Neural cell (in vitro differentiated cells): ENCODE data around the gene CNTD1. TPM values are rescaled to one million over a fixed set of nuclear protein-coding genes. Genes with fewer than 3 reads are reported as not detected.

Source experiments
- H2AFZ ChIP-seq: fragments of 200-600, 300-800 bp; sonication (generic), shearing (Covaris generic); 2 replicates; pipeline ENCODE4 v1.6.0; 2014; ENCODE audit warnings: low read depth, mild to moderate bottlenecking, antibody characterized with exemption, low read length, moderate library complexity
- H3F3A ChIP-seq: fragments of 200-600 bp; shearing (Covaris generic); 2 replicates; pipeline ENCODE4 v1.6.1; 2016; ENCODE audit warnings: mild to moderate bottlenecking, moderate library complexity, mixed read lengths, antibody characterized with exemption, low read length; ENCODE audit not compliant: insufficient read depth, poor library complexity, severe bottlenecking
- H3K27ac ChIP-seq: fragments of 200-600, 300-800 bp; sonication (generic), shearing (Covaris generic); 2 replicates; pipeline ENCODE4 v1.5.1; 2014; ENCODE audit warnings: mild to moderate bottlenecking, low read length, moderate library complexity
- H3K27me3 ChIP-seq: fragments of 300-800, 200-600 bp; sonication (generic), shearing (Covaris generic); 2 replicates; pipeline ENCODE4 v1.6.0; 2014; ENCODE audit warnings: mild to moderate bottlenecking, low read depth, low read length, moderate library complexity; ENCODE audit not compliant: insufficient read depth
- H3K36me3 ChIP-seq: fragments of 300-800, 200-600 bp; sonication (generic), shearing (Covaris generic); 2 replicates; pipeline ENCODE4 v1.5.1; 2014; ENCODE audit warnings: mild to moderate bottlenecking, antibody characterized with exemption, low read length, moderate library complexity; ENCODE audit not compliant: insufficient read depth
- H3K4me2 ChIP-seq: fragments of 300-800, 200-600 bp; sonication (generic), shearing (Covaris generic); 2 replicates; pipeline ENCODE4 v1.6.0; 2014; ENCODE audit warnings: mild to moderate bottlenecking, low read length
- H3K4me3 ChIP-seq: fragments of 300-800, 200-600 bp; sonication (generic), shearing (Covaris generic); 2 replicates; pipeline ENCODE4 v1.5.1; 2014; ENCODE audit warnings: mild to moderate bottlenecking, low read length, moderate library complexity
- H3K79me2 ChIP-seq: fragments of 200-600 bp; shearing (Covaris generic); replicated peaks from 2 replicates; pipeline ENCODE4 v1.6.0; 2014; ENCODE audit warnings: mild to moderate bottlenecking, low read length, moderate library complexity; ENCODE audit not compliant: insufficient read depth
- H3K9ac ChIP-seq: fragments of 300-800, 200-600 bp; sonication (generic), shearing (Covaris generic); 2 replicates; pipeline ENCODE4 v1.6.1; 2016; ENCODE audit warnings: mild to moderate bottlenecking, low read length, mixed read lengths
- H3K9me2 ChIP-seq: fragments of 200-600 bp; shearing (Covaris generic); 2 replicates; pipeline ENCODE4 v1.6.1; 2016; ENCODE audit warnings: mild to moderate bottlenecking, low read length, mixed read lengths; ENCODE audit not compliant: insufficient read depth
- H3K9me3 ChIP-seq: fragments of 200-600, 300-800 bp; sonication (generic), shearing (Covaris generic); 2 replicates; pipeline ENCODE4 v1.6.1; 2016; ENCODE audit warnings: mild to moderate bottlenecking, mixed run types, low read length, moderate library complexity, mixed read lengths
- H4K20me1 ChIP-seq: fragments of 200-600 bp; shearing (Covaris generic); 2 replicates; pipeline ENCODE4 v1.6.1; 2016; ENCODE audit warnings: mild to moderate bottlenecking, mixed run types; ENCODE audit not compliant: insufficient read depth
- CTCF ChIP-seq: fragments of 450-650 bp; IDR thresholded peaks from 2 replicates; pipeline ENCODE4 v1.5.1; 2014; ENCODE audit warnings: antibody characterized with exemption, mild to moderate bottlenecking, moderate library complexity; ENCODE audit not compliant: poor library complexity, severe bottlenecking
- EP300 ChIP-seq: fragments of 450-650 bp; conservative IDR thresholded peaks from 2 replicates; pipeline ENCODE4 v1.6.1; 2014; ENCODE audit warnings: antibody characterized with exemption, mild to moderate bottlenecking, moderate library complexity; ENCODE audit not compliant: poor library complexity, severe bottlenecking
- EZH2 ChIP-seq: fragments of 200-600, 300-800 bp; shearing (Covaris generic), sonication (generic); IDR thresholded peaks from 2 replicates; pipeline ENCODE4 v1.6.1; 2014; ENCODE audit warnings: antibody characterized with exemption, low read length, borderline replicate concordance, mild to moderate bottlenecking; ENCODE audit not compliant: insufficient read depth, poor library complexity, severe bottlenecking
- MXI1 ChIP-seq: fragments of 450-650 bp; conservative IDR thresholded peaks from 2 replicates; pipeline ENCODE4 v1.6.1; 2014; ENCODE audit warnings: antibody characterized with exemption, mild to moderate bottlenecking; ENCODE audit not compliant: poor library complexity, severe bottlenecking
- POLR2AphosphoS5 ChIP-seq: IDR thresholded peaks from 2 replicates; pipeline ENCODE4 v1.6.1; 2012
- RAD21 ChIP-seq: fragments of 450-650 bp; conservative IDR thresholded peaks from 2 replicates; pipeline ENCODE4 v1.6.1; 2014; ENCODE audit warnings: antibody characterized with exemption, mild to moderate bottlenecking, moderate library complexity
- REST ChIP-seq: IDR thresholded peaks from 2 replicates; pipeline ENCODE4 v1.6.1; 2012; ENCODE audit warnings: borderline replicate concordance
- SMC3 ChIP-seq: fragments of 450-650 bp; conservative IDR thresholded peaks from 2 replicates; pipeline ENCODE4 v1.6.1; 2014; ENCODE audit warnings: antibody characterized with exemption, mild to moderate bottlenecking, moderate library complexity; ENCODE audit not compliant: poor library complexity
- TAF1 ChIP-seq: IDR thresholded peaks from 2 replicates; pipeline ENCODE4 v1.6.1; 2012; ENCODE audit warnings: low read depth
- polyA plus RNA-seq: library from polyadenylated mRNA; depleted of rRNA; stranded (reverse); fragments of >200 nt; gene quantifications from 2 replicates; pipeline ENCODE4 v1.2.3, GENCODE V29; 2014

Gene CNTD1
- polyA plus RNA-seq, 1 donor from 2014 or later = 0.21 TPM

- Histone ChIP-seq H3F3A (no peaks in the 10 kb centered on the region), H3K36me3 (no peaks in the 10 kb centered on the region), H3K9me2 (no peaks in the 10 kb centered on the region), H4K20me1 (no peaks in the 10 kb centered on the region), H3K4me3 (peak overlapping the region; percentile 74), H3K79me2 (peaks cover 14% of the 10 kb centered on the region), H3K9me3 (no peaks in the 10 kb centered on the region), H3K27ac (peak overlapping the region; percentile 48), H2AFZ (peak overlapping the region; percentile 94), H3K9ac (peak overlapping the region; percentile 77), H3K27me3 (peaks cover 3% of the 10 kb centered on the region), H3K4me2 (peak overlapping the region; percentile 83)
- TF ChIP-seq CTCF (no peak), TAF1 (no peak), POLR2AphosphoS5 (no peak), MXI1 (no peak), EZH2 (no peak), RAD21 (no peak), SMC3 (no peak), REST (peak; percentile 1)
Measured at GRCh38 chr17:42798011-42798382, 664 bp upstream of the CNTD1 start.

GRCh38 chr17:42803074-42803883 lies 4.6 kb downstream of the CNTD1 start:
- no peak overlapping the region for H3K27ac ChIP-seq
- H3F3A ChIP-seq = no peaks in the 10 kb centered on the region
- H3K9me3 ChIP-seq = no peaks in the 10 kb centered on the region
- TF ChIP-seq MXI1 = no peak
- no peak for TF ChIP-seq EP300
- TF ChIP-seq POLR2AphosphoS5 = no peak
- no peak for TF ChIP-seq RAD21
- no peak for TF ChIP-seq SMC3
- TF ChIP-seq CTCF = no peak
- TF ChIP-seq REST = no peak
- TF ChIP-seq EZH2 = no peak
- no peak for TF ChIP-seq TAF1
- H4K20me1 ChIP-seq = no peaks in the 10 kb centered on the region
- H3K79me2 ChIP-seq = peaks cover 2% of the 10 kb centered on the region
- no peak overlapping the region for H3K4me3 ChIP-seq
- H3K27me3 ChIP-seq = peaks cover 3% of the 10 kb centered on the region
- no peak overlapping the region for H2AFZ ChIP-seq
- H3K9ac ChIP-seq = no peak overlapping the region
- no peaks in the 10 kb centered on the region for H3K36me3 ChIP-seq
- no peak overlapping the region for H3K4me2 ChIP-seq
- no peaks in the 10 kb centered on the region for H3K9me2 ChIP-seq
